NCI-H524 (cell line): ENCODE data around the gene IL17F.
"Not testable (repeated sequence)": the region's sequence is repeated elsewhere in the genome, so short reads cannot be mapped to it uniquely, and the experiment has no call there.

Experiments used
- DNase-seq, 2 experiments: peaks; one replicate each; lab custom pipeline; 2025; lab: John Stamatoyannopoulos, UW

IL17F gene

GRCh38 chr6:52245425-52245824 lies 1.1 kb upstream of the IL17F start:
- DNase-seq = no peak

- DNase-seq = no peak
Measured at GRCh38 chr6:52243282-52243893, 912 bp downstream of the IL17F start.

GRCh38 chr6:52241819-52242218 lies 2.5 kb downstream of the IL17F start:
- DNase-seq = no peak

DNA sequence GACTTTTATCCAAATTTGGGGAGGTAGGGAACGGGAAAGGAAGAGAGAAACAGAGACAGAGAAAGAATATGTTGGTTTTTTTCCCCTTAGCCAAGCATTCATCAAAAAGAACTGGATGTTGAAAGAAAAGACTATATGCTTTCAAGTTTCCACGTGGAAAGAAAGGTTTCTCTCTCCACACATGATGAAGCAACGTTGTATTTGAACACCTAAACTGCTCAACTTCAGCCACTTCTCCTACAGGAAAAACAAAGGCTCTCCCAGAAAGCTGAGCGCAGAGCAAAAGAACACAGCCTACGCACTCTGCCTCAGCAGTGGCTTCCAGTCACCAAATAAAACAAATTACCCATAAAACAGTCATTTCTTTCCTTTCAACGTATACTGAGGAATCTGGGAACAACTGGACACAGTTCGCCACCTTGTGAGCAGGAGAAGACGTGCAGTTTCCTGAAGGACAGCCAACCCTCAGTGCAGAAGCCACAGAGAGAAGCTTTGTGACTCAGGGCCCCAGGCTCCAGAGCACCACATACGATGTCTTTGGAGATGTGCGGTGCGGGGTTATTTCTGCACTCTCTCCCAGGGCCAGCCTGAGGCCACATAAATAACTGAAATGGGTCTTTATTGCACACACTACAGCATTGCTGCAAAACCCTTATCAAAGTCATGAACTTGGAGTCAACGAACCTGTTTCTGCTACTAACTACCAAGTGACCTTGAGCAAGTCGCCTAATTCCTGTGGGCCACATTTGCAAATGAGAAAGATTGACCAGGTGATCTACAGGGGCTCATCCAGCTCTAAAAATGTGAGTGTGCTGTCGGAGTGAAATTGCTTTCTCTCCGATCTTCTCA lies 10.1 kb downstream of the IL17F start:
- DNase-seq = peak; percentile 8 to 13

DNA sequence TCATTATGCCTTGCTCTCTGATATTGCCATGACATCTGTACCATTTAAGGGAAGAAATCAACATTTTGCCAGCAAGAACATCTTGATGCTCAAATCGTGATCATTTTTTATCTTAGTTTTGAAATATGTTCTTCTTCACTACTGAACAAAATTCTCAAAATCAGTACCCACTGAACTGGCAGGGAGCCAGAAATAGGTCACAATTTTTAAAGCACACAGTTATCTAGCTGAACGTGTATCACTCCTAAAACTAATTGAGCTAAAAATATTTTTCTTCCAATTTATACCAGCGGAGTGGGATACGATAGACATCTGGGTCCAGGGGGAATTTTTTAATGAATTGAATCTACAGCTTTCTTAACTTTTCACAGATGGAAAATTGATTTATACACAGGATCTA lies 11.3 kb downstream of the IL17F start:
- DNase-seq = no peak

DNA sequence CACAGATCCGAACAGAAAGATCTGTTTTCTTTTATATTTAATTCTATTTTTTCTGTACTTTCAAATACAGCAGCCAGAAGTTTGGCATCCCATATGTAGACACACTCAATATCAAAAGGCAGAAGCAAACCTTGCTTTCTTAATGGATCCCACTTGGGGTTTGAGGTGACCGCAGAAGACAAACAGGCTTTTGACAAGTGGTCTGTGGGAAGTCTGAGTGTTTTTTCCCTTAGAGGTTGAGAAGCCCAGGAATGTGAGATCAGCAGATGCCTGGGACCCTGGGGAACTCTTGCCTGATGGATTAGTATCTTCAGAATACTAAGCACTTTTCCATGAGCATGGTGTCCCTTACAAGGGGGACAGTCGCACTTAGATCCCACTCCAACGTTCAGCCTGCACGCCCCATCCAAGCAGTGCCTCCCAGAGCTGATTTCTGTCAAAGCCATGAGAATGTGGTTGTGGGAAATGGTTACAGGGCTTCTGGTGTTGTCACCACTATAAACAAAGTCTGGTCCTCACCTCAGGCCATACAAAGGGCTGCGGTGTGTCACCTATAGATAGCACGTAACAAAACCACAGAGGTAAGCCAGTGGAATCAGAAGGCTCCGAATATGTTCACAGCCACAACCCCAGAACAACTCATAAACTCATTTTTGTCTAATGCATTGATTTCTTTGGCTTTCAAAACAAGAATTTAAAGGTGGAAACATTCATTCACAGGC lies 12.7 kb downstream of the IL17F start:
- no peak for DNase-seq

GRCh38 chr6:52230685-52231084 lies 13.6 kb downstream of the IL17F start:
- DNase-seq = no peak

GRCh38 chr6:52227495-52227894 lies 16.8 kb downstream of the IL17F start:
- no peak for DNase-seq

GRCh38 chr6:52221302-52221701 lies 23.0 kb downstream of the IL17F start:
- no peak for DNase-seq

DNA sequence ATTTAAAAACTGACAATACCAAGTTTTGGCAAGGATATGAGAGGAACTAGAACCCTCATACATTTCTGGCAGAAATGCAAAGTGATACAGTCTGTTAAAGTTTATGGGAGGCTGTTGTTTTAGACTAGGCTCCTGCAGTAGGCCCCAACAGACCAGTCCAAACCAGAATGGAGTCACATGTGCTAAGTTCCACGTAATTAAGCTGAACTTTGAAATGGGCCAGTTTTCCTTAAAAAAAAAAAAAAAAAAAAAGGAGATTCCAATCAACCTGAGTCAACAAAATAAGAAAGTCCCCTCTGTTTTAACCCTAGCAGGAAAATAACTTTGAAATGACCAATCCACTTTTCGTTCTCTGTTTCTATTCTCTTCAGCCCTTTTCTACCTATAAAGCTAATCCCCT lies 26.5 kb downstream of the IL17F start:
- no peak for DNase-seq

DNA sequence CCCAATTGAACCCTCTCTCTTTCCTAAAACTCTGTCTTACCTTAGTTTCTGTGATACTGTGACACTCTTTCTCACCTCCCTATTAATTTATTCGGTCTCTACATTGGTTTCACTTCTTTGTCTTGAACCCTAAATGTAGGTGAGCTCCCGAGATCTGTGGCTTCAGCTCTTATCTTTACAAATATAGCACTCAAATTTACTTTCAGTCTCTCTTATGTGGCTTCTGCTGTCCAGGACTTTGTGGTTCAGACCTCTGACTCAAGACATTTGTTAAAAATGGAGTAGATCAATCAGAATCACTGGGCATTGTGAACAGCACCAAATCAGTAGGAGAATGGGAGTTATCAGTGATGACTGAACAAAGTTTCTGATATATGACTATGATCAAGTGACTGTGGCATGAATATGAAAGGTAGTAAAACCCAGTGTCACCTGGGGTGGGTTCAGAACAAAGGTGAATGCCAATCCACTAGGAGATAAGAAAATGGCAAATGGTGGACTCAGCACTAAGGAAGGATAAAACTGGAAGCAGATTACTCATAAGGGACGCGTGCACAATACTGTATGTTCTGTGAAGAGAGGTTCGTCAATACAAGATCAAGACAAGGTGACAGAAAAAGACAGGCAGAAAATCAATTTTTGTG lies 27.2 kb downstream of the IL17F start:
- no peak for DNase-seq

DNA sequence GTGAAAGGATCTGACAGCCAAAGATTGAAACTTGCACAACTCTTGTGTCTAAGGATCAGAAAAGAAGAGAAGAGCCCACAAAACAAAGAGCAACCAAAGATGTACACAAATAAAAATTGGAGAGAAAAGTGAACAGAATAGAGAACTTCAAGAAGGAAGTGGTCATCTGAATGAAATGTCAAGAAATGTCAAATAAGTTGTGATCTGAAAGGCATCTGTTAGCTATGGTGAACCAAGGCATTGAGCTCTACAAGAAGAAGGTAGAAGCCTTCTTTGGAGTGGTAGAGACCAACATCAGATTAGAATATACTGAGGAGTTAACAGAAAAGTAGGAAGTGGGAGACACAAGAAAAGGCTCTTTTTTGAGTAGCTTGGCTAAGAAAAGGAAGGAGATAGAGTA lies 28.5 kb downstream of the IL17F start:
- DNase-seq = no peak

DNA sequence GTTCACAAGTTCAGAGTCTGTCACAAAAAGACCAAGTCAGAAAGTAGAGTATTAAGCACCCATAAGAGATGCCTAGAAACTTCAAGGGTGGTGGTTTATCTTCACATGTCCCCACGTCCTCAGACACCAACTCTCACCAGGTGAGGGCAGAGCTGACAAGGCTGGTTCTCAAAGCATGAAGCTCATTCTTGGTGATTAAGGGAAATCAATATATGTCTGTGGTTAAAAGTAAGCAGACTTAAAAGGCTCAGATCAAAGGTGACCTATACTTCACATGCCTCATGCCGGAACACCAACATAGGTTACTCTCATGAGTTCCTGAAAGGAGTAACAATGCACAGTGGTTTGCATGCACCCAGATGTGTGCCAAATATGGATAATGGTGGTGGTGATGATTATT lies 31.2 kb downstream of the IL17F start:
- no peak for DNase-seq

DNA sequence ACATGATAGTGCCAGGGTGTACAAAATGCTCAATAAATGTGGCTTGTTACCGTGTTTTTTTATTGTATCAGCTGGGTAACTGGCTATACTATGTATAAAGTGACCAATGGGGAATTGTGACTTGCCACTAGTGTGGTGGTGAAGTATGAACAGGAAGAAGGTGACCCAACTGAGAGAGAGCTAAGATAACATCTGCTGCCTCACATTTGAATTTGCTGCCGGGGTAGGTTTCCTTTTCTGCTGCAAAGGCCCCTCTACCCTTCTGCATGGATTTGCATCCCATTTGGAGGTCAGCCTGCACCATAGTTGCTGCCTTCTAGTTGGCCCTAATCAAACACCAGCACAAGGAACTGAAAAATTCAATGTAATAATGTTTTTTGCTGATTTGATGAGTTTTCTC lies 34.1 kb downstream of the IL17F start:
- DNase-seq = no peak

DNA sequence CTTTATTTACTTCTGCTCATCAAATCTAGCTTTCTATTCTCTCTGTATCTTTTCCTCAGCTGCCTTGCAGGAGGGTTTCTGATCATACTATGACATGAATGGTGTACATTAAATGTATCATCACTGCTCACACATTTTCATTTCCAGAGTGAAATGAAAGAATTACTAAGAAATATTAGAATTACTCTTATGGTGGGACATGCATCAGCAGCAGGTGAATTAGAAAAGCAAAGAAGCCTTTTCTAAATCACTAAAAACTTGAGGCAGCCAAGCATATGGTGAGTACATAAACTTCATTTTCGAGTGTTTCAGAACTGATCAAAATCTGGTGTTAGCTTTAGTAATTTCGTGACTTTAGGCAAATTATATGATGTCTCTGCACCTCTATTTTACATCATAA lies 34.5 kb downstream of the IL17F start:
- no peak for DNase-seq

DNA sequence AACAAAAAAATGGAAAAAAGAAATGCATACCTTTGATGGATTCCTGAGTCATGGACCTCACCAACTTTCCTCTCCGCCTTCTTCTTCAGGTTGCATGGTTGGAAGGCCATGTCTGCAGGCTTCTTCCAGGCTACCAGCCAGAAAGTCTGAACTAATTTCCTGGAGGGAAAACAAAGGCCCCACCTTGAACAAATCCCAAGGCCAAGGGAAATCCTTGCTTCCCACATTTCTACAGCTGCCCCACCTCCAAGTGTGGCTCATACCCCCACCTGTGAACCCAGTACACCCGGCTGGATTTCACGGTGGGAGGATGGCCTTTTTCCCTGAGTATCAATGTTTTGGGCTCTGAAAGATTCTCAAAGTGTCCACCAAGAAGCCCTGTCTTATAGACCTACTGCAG lies 35.7 kb downstream of the IL17F start:
- DNase-seq = no peak

GRCh38 chr6:52207066-52207465 lies 37.2 kb downstream of the IL17F start:
- DNase-seq = no peak

- no peak for DNase-seq
Measured at GRCh38 chr6:52201493-52201892, 42.8 kb downstream of the IL17F start.

DNA sequence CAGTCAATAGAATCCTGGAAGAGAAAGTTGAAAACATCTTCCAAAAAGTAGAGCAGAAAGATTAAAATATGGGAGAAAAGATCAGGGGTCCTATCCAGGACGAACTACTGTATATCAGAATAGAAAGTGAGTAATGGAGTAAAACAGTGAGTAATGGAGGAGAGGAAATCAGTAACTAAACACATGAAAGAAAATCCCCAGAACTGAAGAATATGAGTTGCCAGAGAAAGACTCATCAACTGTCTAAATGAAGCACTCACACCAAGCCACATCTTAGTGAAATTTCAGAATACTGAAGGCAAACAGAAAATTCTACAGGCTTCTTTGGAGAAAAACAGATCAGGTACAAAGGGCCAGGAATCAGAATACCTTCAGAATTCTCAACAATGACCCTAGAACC lies 43.3 kb downstream of the IL17F start:
- DNase-seq = no peak

DNA sequence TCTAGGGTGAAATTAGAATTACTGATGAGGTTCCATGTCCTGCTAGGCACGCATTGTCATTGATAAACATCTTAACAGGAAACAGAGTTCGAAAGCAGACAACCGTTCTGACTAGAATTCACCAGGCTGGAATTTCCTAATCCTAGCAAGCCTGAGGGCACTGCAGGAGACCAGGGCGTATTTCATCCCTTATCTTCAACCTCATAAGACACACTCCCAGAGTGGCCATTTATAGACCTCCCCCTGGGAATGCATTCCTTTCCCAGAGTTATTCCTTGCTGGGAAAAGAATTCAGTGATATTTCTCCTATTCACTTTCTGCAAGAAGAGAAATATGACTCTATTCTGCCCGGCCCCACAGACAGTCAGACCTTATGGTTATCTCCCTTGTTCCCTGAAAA lies 44.2 kb downstream of the IL17F start:
- not testable (repeated sequence) for DNase-seq

DNA sequence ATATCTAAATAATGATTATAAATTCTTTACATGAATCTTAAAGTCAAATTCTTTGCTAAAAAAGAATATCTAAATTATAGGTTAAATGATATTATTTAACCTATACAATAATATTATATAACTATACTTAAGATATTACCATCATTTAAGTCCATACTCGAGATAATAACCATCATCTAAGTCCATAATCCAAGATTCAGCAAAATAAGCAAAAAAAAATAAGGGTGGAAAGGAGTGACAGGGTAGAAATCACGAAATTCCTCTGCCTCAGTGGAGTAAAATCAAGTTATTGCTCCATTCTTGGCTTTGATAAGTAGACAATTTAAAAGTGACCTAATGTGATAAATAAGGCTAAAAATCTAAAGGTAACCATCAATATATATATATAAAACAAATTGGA lies 48.4 kb downstream of the IL17F start:
- no peak for DNase-seq

GRCh38 chr6:52191824-52192223 lies 52.5 kb downstream of the IL17F start:
- DNase-seq = no peak

DNA sequence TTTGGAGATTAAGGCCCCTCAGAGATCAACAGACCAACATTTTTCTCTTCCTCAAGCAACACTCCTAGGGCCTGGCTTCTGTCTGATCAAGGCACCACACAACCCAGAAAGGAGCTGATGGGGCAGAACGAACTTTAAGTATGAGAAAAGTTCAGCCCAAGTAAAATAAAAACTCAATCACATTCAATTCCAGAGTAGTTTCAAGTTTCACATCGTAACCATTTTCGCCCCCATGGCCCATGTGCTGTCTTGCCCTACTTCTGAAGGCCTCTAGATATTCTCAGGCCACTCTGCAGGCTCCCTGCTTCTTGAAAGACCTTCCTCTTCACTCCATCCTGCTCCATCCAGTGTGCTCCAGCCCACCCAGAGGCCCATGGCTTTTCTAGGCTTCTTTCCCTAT lies 53.9 kb downstream of the IL17F start:
- DNase-seq = no peak
